DMS53 treated with DMSO at 0.1 percent for 48 hours (cell line): ENCODE data around the gene RSBN1.
"Not testable (repeated sequence)": the region's sequence is repeated elsewhere in the genome, so short reads cannot be mapped to it uniquely, and the experiment has no call there.

Source experiments
- DNase-seq: peaks from one replicate; lab custom pipeline; 2025; ENCODE audit not compliant: unreplicated experiment; lab: John Stamatoyannopoulos, UW

Gene RSBN1

DNA sequence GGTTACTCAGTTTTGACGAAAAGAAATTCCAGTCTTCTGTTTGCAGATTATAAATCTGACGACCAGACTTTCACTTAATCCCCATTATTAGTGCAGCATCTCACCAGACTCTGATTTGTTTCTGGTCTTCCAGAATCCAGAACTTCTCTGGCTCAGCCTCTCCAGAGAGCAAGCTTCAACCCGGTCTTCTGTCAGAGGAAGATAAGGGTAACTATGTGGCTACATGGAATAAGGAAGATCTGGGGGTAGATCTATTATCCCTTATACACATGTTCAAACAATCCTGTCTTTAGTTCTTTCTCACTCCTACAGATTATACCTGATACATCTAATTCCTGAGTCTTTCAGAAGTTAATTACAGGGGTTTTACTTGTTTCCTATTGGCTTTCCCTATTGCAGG is 62.9 kb downstream of the RSBN1 start:
- no peak for DNase-seq

DNA sequence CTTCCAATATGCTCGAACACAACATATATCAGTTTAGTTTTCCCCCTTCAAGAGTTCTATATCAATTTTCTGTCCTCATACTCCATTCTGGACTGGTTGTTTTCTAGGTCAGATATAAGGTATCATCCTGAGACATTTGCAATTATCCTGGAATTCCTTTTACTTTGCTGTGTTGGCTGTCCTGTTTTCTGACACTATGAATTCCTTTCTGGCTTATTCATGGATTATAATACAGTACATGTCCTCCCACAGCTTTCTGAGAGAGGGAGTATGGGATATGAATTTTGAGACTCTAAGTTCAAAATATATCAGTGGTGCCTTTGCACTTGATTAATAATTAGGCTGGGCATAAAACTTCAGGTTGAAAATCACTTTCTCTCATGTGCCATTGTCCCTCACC is 64.9 kb downstream of the RSBN1 start:
- no peak for DNase-seq

DNA sequence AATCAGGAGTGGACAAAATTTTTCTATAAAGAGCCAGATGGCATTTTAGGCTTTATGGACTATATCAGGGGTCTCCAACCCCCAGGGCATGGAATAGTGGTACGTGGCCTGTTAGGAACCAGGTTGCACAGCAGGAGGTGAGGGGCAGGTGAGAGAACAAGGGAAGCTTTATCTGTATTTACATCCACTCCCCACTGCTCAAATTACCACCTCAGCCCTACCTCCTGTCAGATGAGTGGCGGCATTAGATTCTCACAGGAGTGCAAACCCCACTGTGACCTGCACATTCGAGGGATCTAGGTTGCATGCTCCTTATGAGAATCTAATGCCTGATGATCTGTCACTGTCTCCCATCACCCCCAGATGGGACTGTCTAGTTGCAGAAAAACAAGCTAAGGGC is 66.9 kb downstream of the RSBN1 start:
- DNase-seq = no peak

DNA sequence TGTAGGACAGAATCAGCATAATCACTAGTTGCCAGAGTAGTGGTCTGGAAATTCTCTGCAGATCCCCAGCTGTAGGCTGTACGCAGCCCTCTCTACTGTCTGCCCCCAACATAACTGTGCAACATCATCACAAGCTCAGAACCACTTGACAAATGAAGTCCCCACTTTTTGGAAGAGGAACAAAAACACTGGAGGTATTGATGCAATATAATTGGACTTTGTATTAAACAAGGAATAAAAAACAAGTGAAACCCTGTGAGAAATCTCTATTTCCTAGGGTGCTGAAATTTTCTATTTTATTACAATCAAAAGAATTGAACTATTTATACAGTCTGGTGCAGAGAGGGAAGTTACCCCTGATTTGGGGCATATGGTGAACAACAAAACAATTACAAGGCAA is 68.2 kb downstream of the RSBN1 start:
- DNase-seq = no peak

DNA sequence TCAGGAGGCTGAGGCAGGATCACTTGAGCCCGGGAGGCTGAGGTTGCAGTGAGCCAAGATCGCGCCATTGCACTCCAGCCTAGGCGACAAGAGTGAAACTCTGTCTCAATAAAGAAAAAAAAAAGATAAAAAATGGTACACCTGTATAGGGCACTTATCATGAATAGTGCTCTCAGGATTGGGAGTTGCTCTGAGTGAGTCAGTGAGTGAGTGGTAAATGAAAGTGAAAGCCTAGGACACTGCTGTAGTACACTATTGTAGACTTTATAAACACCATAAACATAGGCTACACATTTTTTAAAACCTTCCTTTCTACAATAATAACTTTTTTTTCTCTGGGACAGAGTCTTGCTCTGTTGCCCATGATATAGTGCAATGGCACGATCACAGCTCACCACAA is 69.8 kb downstream of the RSBN1 start:
- DNase-seq = no peak

DNA sequence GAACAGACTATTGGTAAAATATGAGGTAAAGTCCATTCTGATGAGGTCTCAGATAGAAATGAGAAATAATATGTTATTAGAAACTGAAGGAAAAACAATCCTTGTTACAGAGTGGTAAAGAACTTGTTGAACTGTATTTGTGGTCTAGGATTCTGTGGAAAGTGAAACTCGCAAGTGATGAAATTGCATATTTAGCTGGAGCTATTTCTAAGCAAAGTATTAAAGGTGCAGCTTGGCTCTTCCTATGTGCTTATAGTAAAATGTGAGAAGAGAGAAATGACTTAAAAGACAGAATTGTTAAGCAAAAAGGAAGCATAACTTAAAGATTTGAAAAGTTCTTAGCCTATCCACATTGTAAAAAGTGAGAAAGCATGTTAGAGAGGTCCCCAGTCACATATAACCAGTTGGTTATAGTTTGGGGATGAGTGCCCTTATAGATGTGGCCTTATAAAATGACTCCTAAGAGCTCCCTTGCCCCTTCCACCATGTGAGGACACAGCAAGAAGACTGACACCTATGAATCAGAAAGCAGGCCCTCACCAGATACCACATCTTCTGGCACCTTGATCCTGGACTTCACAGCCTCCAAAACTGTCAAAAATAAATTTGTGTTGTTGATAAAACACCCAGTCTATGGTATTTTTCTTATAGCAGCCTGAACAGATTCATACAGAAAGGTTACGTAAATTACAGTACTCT is 77.8 kb downstream of the RSBN1 start:
- DNase-seq = no peak

DNA sequence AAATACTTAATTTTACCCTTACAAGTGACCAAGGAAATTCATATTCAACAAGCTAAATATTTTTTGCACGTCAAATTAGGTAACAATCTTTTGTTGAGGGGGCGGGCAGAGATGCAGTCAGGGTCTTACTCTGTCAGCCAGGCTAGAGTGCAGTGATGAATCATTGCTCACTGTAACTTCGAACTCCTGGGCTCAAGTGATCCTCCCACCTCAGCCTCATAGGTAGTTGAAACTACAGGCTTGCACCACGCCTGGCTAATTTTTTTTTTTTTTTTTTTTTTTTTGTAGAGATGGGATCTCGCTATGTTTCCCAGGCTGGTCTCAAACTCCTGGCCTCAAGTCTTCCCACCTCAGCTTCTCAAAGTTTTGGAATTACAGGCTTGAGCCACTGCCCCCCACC is 79.5 kb downstream of the RSBN1 start:
- no peak for DNase-seq

DNA sequence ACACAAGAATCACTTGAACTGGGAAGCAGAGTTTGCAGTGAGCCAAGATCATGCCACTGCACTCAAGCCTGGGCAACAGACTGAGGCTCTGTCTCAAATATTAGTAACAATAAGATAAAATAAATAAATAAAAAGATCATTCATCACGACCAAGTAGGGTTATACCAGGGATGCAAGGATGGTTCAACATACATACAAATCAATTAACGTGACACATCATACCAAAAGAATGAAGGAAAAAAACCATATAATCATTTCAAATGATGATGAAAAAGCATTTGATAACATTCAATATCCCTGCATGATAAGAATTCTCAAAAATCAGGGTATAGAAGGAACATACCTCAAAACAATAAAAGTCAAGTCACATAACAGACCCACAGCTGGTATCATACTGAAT is 91.3 kb downstream of the RSBN1 start:
- DNase-seq = no peak

DNA sequence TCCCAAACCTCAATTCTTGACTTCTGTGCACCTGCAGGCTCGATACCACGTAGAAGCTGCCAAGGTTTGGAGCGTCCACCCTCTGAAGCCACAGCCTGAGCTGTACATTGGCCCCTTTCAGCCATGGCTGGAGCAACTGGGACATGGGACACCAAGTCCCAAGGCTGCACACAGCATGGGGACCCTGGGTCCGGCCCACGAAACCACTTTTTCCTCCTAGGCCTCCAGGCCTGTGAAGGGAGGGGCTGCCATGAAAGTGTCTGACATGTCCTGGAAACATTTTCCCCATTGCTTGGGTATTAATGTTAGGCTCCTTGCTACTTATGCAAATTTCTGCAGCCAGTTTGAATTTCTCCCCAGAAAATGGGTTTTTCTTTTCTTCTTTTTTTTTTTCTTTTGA is 93.7 kb downstream of the RSBN1 start:
- not testable (repeated sequence) for DNase-seq

DNA sequence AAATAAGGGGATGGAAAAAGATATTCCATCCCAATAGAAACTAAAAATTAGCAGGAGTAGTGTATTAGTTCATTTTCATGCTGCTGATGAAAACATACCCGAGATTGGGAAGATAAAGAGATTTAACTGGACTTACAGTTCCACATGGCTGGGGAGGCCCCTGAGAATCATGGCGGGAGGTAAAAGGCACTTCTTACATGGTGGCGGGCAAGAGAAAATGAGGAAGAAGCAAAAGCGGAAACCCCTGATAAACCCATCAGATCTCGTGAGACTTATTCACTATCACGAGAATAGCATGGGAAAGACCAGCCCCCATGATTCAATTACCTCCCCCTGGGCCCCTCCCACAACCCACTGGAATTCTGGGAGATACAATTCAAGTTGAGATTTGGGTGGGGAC is 94.8 kb downstream of the RSBN1 start:
- not testable (repeated sequence) for DNase-seq

DNA sequence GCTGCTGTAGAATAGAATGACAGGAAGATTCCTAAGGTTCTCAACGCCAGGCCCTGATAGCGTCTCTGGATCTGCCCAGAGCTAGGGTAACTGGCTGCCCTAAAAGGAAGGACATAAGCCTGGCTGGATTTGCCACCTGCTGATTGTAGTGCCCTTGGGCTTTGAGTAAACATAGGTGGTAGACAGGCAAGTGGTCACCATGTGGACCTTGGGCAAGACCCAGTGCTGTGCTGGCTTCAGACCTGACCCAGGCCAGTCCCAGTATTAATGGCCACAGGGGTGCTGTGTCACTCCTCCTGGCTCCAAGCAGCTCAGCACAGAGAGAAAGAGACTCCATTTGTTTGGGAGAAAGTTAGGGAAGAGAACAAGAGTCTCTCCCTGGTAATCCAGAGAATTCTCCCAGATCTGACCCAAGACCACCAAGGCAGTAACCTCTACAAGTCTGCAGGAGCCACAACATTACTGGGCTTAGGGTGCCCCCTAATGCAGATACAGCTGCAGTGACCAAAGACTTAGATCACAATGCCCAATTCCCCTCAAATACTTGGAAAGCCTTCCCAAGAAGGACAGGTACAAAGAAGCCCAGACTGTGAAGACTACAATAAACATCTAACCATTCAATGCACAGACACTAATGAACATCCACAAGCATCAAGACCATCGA is 97.5 kb downstream of the RSBN1 start:
- DNase-seq = no peak
